ENCODE data around the gene LBX2. TPM values are rescaled to one million over a fixed set of nuclear protein-coding genes. Genes with fewer than 3 reads are reported as not detected.

LBX2 gene
- total and polyA plus RNA-seq, 8 donors = 0.14 to 2.2 (median 0.77) TPM; not detected in 1

DNA sequence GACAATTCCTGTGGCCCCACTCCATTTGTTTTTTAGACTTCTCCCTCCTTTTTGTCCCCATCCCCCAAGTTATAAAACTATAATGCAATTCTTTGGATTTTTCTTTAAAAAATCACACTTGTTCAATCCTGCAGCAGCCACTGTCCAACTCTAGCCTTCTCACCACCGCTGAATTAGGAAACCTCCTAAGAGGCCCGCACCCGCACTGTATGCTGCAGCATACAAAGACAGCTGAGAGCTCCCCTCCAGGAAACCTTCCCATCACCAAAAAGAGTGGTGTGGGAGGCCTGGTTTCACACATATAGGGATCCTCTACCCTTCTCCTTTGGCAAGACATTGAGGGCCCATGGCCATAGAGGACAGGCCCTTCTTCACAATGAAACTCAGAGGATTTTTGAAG lies 5.2 kb upstream of the LBX2 start:
- Histone ChIP-seq H3K9me3 (no peaks in the 10 kb centered on the region), H3K27me3 (peaks cover 15 to 57% of the 10 kb centered on the region in 2 donors), H3K4me1 (peaks cover 25 to 65% of the 10 kb centered on the region in 2 donors), H3K4me3 (peak overlapping the region in 1 of 2 donors; percentile 79), H3K36me3 (peaks cover 0 to 18% of the 10 kb centered on the region in 2 donors), H3K27ac (no peak overlapping the region)
- TF ChIP-seq, protein P1, sequence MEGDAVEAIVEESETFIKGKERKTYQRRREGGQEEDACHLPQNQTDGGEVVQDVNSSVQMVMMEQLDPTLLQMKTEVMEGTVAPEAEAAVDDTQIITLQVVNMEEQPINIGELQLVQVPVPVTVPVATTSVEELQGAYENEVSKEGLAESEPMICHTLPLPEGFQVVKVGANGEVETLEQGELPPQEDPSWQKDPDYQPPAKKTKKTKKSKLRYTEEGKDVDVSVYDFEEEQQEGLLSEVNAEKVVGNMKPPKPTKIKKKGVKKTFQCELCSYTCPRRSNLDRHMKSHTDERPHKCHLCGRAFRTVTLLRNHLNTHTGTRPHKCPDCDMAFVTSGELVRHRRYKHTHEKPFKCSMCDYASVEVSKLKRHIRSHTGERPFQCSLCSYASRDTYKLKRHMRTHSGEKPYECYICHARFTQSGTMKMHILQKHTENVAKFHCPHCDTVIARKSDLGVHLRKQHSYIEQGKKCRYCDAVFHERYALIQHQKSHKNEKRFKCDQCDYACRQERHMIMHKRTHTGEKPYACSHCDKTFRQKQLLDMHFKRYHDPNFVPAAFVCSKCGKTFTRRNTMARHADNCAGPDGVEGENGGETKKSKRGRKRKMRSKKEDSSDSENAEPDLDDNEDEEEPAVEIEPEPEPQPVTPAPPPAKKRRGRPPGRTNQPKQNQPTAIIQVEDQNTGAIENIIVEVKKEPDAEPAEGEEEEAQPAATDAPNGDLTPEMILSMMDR (IDR thresholded peaks at IDR 0.05) = no peak
- DNase-seq (no peak), ATAC-seq (no peak)
- intact Hi-C loops (cut with DNase I) = no loop called here

DNA sequence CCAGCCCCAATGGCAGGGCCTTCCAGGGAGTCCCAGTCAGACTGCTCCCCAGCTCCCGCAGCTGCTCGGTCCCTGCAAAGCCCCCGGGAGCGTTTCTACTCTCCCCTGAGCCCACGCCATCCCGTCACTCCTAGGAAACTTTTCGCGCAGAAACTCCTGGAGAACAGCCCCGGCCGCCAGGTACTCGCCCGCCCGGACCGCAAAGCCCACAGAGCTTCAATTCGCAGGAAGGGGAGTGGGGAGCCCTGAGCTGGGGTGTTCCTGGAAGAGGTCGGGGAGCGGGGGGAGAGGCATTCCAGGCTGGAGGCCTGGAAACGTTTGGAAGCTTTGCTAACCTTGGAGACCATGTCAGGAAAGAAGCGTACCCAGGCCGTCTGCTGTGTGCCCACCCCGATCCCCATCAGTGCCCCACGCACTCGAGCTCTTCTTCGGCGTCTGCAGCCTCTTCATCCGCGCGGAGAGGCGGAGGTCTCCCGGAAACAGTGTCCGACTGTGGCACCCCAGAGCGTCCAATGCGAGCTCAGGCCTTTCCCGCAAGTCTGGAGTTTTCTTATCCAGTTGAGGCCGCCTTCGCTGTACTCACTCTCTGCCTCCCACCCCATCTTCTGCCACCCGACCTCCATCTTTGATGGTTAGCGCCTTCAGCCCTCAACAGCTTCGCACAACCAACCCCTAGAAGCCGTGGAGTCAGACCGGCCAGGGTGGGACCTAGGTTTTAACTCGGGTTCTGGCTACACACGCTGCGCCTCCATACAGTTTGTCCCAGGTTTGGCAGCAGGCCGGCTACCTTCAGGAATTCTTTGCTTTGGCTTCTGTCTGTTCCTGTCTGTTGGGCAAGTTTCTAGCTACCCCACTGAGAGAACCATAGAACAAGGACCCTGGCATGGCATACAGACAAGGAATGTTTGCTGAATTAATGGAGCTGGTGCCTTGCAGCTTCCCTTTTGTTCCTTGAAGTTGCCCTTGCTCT lies 4.4 kb upstream of the LBX2 start:
- Histone ChIP-seq H3K4me3 (peak overlapping the region; percentile 54 to 79), H3K36me3 (peaks cover 0 to 18% of the 10 kb centered on the region in 2 donors), H3K27ac (peak overlapping the region; percentile 87 to 88), H3K9me3 (no peaks in the 10 kb centered on the region), H3K4me1 (peaks cover 31 to 73% of the 10 kb centered on the region in 2 donors), H3K27me3 (peaks cover 18 to 57% of the 10 kb centered on the region in 2 donors)
- ATAC-seq (no peak), DNase-seq (no peak)
- intact Hi-C loops (cut with DNase I) = no loop called here
- TF ChIP-seq, protein P1 (IDR thresholded peaks at IDR 0.05) = no peak

DNA sequence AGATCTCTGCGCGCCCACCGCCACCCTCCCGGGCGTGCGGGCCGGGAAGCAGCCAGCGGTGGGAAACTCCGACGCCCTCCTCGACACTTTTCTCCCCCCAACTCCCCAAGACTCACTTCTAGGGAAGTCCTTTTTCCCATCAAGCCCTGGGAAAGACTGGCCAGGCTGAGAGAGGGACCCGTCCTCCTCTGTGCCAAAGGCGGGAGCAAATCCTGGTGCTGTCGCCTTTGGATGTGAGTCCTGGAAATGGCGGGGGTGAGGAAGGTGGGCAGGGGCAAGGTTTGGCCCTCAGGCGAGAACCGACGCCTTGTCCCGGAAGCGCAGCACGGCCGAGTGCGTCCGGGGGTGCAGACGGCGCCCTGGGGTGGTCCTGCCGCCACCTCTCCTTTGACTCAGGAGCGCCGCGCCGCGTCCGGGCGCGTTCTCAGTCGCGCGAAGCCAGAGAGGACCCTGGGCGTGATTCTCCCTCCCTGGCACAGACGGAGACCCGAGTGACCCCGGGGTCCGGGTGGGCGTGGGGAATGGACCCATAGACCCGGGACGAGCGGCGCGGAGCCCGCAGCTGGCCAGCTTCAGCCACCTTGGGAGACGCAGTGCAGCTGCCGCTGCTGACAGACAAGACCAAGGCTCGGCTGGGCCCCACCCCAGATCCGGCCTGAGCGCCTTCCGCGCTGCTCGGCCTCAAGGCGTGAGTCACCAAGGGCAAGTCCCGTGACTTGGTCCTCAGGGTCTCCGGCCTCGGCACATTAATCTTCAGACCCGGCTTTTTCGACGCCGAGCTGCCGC lies 3.5 kb upstream of the LBX2 start:
- ATAC-seq = peak; percentile 69
- intact Hi-C loops (cut with DNase I) = no loop called here
- TF ChIP-seq, protein P1 (IDR thresholded peaks at IDR 0.05) = no peak
- Histone ChIP-seq H3K27me3 (peaks cover 22 to 58% of the 10 kb centered on the region in 2 donors), H3K4me1 (peaks cover 33 to 76% of the 10 kb centered on the region in 2 donors), H3K9me3 (no peaks in the 10 kb centered on the region), H3K27ac (peak overlapping the region; percentile 87 to 88), H3K36me3 (peaks cover 0 to 18% of the 10 kb centered on the region in 2 donors), H3K4me3 (peak overlapping the region; percentile 54 to 79)
- DNase-seq = peak in 3 of 4 donors; percentile 75 to 96 (median 91)

DNA sequence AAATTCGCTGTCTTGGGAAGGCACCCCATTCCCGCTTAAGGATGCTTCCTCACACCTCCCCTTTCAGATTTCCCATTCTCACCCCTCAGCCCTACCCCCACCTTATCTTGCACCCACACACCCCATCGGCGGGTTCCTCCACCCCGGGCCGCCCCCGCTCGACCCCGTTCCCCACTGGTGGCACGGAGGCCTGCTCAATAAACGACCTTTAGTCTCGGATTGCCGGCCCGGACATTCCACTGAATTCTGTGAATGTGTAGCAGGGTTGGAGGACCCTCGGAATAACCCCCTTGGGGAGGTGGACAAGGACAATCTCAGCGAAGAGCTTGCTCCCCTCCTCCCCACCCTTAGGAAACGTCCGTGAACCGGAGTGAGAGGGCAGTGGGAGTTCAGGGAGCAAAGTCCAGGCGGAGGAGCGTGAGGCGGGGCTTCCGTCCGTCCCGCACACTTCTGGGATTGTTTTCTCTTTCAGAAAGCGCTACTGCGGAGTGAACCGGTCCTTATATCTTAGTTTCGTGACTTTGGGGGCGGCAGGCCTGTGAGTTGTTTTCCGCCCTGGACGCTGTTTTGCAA lies 2.8 kb upstream of the LBX2 start:
- H3K9me3 ChIP-seq = no peaks in the 10 kb centered on the region
- ATAC-seq (peak; percentile 14), DNase-seq (peak in 1 of 4 donors; percentile 66)
- peak overlapping the region; percentile 54 to 79 for H3K4me3 ChIP-seq
- intact Hi-C loops (cut with DNase I) = no loop called here
- peak overlapping the region; percentile 87 to 88 for H3K27ac ChIP-seq
- peaks cover 0 to 18% of the 10 kb centered on the region in 2 donors for H3K36me3 ChIP-seq
- peaks cover 38 to 81% of the 10 kb centered on the region in 2 donors for H3K4me1 ChIP-seq
- peaks cover 29 to 65% of the 10 kb centered on the region in 2 donors for H3K27me3 ChIP-seq
- TF ChIP-seq, protein P1 (IDR thresholded peaks at IDR 0.05) = no peak
